Coronary artery (tissue), 2 donors: ENCODE measurements around the gene KLK12.
"Not testable (repeated sequence)": the region's sequence is repeated elsewhere in the genome, so short reads cannot be mapped to it uniquely, and the experiment has no call there.

Experiments
- DNase-seq: peaks from one replicate; pipeline ENCODE4 v3.0.0-alpha.2; 2017; ENCODE audit warnings: low spot score
- H3K27ac ChIP-seq, 2 donors: fragments of 200-600 bp; sonication (generic); one replicate each; pipeline ENCODE4 v1.5.1; 2016 to 2019
- H3K4me3 ChIP-seq: fragments of 200-600 bp; sonication (generic); 2 replicates; pipeline ENCODE4 v1.5.1; 2016; ENCODE audit warnings: mild to moderate bottlenecking, moderate library complexity
- TF ChIP-seq, protein P1 (sequence below): fragments of 200-600 bp; sonication (generic); IDR thresholded peaks from one replicate; pipeline ENCODE4 v1.5.1; 2019; ENCODE audit warnings: antibody characterized with exemption

Gene KLK12

DNA sequence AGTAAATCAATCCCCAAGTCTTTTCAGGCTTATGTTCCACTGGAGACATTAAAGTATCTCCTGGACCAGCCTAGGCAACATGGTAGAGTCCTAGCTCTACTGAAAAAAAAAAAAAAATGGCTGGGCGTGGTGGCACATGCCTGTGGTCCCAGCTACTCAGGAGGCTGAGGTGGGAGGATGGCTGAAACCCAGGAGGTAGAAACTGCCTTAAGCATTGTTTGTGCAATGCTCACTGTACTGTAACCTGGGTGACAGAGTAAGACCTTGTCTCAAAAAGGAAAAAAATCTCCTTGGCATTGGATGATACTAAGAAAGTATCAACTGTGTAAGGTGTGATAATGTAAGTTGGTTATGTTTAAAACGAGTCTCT lies 42.2 kb downstream of the KLK12 start:
- no peak overlapping the region for H3K27ac ChIP-seq
- H3K4me3 ChIP-seq = no peak overlapping the region
- TF ChIP-seq, protein P1, sequence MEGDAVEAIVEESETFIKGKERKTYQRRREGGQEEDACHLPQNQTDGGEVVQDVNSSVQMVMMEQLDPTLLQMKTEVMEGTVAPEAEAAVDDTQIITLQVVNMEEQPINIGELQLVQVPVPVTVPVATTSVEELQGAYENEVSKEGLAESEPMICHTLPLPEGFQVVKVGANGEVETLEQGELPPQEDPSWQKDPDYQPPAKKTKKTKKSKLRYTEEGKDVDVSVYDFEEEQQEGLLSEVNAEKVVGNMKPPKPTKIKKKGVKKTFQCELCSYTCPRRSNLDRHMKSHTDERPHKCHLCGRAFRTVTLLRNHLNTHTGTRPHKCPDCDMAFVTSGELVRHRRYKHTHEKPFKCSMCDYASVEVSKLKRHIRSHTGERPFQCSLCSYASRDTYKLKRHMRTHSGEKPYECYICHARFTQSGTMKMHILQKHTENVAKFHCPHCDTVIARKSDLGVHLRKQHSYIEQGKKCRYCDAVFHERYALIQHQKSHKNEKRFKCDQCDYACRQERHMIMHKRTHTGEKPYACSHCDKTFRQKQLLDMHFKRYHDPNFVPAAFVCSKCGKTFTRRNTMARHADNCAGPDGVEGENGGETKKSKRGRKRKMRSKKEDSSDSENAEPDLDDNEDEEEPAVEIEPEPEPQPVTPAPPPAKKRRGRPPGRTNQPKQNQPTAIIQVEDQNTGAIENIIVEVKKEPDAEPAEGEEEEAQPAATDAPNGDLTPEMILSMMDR = no peak
- DNase-seq = no peak

- not testable (repeated sequence) for H3K27ac ChIP-seq, DNase-seq
Observed at GRCh38 chr19:50984416-50984815, 50.4 kb downstream of the KLK12 start.

DNA sequence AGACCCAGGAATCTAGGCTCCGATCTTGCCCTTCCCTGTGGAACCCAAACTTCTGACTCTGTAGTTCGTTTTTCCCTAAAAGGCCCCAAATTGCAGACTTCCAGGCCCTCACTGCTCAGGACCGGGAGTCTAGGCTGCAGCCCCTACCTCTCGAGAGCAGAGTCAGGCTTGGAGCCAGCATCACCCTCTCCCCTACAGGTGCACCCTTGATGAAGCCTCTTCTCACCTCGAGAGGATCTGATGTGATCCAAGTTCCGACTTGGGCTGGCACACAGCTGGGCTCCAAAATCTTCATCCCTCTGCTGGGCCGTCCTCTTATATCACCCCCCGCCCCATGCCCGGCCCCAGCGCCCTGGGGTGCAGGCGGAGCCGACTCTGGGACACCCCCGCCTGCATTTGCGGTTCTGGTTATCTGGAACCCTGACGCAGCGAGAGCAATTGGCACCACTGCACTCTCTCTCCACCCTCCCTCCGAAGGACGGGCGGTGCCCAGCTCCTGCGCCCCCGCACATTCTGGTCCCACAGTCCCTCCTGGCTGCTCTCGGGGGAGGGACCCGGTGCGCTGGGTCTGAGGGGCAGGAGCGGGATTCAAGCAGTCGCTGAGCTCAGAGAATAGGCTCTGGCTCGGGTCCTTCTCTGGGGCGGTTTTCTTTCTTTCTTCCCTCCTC lies 51.0 kb downstream of the KLK12 start, which contains the start of gene KLK7:
Gene KLK7 (minus strand): TSS at position 293 of the 668 bp plus-strand sequence. CDS start 1,518 bp downstream, outside the sequence.
- H3K4me3 ChIP-seq = no peak within 1 kb of the TSS
- TF ChIP-seq, protein P1 = no peak
- no peak for DNase-seq
- H3K27ac ChIP-seq = no peak within 1 kb of the TSS

More at GRCh38 chr19:50984416-50984815, 50.4 kb downstream of the KLK12 start:
- H3K4me3 ChIP-seq = not testable (repeated sequence)

- H3K27ac ChIP-seq = no peak overlapping the region
- H3K4me3 ChIP-seq = no peak overlapping the region
- TF ChIP-seq, protein P1 = no peak
- no peak for DNase-seq
Observed at GRCh38 chr19:50982186-50982585, 52.6 kb downstream of the KLK12 start.

DNA sequence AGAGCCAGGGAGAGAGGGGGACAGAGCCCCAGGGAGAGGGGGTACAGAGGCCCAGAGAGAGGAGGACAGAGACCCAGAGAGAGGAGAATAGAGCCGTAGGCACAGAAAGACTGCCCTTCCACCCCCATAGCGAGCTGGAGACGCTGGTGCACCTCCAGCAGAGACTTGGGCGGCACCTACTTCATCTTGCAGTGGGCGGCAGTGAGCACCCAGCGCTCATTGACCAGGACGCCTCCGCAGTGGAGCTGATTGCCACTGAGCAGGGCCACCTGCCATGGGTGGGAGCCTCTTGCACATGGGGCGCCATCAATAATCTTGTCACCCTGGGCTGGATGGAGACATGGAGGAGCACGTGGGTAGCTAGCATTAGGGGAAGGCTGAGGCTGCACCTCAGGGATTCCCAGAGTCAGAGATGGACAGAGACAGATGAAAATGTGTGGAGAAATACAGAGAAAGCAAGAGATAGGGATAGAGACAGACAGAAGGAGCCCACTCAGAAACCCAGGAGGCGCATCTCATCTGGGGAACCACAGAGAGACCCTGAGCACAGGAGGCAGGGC lies 53.1 kb downstream of the KLK12 start:
- DNase-seq = no peak
- Histone ChIP-seq H3K27ac (no peak overlapping the region), H3K4me3 (no peak overlapping the region)
- TF ChIP-seq, protein P1 = no peak

GRCh38 chr19:50980208-50980607 lies 54.6 kb downstream of the KLK12 start:
- no peak for DNase-seq
- no peak overlapping the region for H3K27ac ChIP-seq
- TF ChIP-seq, protein P1 = no peak
- H3K4me3 ChIP-seq = no peak overlapping the region

GRCh38 chr19:50979758-50980157 lies 55.0 kb downstream of the KLK12 start:
- TF ChIP-seq, protein P1 = no peak
- Histone ChIP-seq H3K4me3 (no peak overlapping the region), H3K27ac (no peak overlapping the region)
- DNase-seq = no peak
